HG02840 (cell line): ENCODE results near the gene PLXNC1.

Experiments
- ATAC-seq: cut with Tn5 transposase; IDR thresholded peaks from one replicate; pipeline ENCODE4 v1.9.1; 2021; ENCODE audit warnings: mild to moderate bottlenecking, moderate library complexity, moderate number of reproducible peaks; ENCODE audit not compliant: unreplicated experiment, low FRiP score

PLXNC1 gene

DNA sequence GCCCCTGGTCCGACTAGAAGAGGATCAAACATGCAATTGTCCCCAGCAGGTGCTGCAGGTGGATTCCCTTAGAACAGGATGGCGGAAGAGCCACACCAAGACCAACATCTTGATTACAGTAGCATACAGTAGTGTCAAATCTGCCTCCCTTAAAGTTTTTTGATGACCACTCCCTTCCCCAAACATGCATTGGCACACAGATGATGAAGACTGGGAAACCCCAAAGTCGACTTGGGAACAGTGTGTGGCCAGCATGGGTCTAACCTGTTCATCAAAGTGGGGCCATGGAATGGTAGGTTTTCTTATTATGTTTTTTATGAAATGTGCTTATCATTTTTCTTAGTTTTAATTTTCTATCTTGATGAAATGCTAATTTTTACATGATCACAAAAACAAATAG is 8.8 kb downstream of the PLXNC1 start:
- no peak for ATAC-seq

- peak; percentile 72 for ATAC-seq
Measured at GRCh38 chr12:94157981-94158411, 9.6 kb downstream of the PLXNC1 start.

DNA sequence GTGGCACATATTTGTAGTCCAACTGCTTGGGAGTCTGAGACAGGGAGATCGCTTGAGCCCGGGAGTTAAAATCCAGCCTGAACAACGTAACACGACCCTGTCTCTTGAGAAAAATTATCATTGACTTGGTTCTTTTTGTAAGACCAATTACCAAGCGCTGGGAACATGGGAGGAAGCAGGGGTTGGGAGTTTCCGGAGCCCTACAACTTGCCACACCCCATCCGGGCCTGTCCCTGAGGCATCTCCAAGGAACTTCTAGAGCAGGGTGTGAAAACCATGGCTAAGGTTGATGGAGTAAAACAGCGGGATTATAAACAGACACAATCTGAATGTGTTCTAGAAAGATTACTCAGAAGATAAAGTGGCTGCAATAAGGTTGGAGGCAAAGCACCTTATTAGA is 10.3 kb downstream of the PLXNC1 start:
- ATAC-seq: no peak

DNA sequence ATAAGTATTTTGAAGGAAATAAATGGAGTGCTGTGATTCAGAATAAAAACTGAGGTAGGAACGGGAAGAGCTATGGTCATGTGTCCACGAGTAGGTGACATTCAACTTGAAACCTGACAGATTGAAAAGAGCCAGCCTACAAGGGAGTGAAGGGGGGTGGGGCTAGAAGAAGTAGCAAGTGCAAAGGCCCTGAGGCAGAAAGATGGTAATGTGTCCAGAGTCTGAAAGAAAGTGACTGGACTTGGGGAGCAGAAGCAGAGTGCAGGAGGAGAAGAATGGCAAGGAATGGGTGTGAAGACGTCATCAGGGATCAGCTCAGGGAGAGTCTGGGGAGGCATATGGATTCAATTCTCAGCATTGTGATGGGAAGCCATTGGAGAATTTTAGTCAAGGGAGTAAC is 13.7 kb downstream of the PLXNC1 start:
- no peak for ATAC-seq

DNA sequence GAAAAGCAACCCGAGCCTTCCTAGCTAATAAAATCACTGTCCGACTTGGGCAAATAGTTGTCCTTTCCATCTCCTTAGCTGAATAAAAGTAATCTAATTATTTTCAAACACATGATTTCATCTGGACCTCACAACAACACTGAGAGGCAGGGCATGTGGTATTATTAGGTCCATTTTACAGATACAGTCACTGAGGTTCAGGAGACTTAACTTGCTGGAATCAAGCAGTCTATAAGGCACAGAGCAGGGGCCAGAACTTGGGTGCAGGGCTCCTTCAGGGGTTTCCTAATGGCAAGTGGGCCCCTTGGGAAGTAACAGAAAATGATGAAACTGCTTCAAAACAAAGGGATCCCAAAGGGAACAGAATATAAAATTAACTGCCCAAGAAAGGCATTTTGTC is 15.5 kb downstream of the PLXNC1 start:
- ATAC-seq: no peak

GRCh38 chr12:94165138-94165537 is 16.8 kb downstream of the PLXNC1 start:
- ATAC-seq: no peak

DNA sequence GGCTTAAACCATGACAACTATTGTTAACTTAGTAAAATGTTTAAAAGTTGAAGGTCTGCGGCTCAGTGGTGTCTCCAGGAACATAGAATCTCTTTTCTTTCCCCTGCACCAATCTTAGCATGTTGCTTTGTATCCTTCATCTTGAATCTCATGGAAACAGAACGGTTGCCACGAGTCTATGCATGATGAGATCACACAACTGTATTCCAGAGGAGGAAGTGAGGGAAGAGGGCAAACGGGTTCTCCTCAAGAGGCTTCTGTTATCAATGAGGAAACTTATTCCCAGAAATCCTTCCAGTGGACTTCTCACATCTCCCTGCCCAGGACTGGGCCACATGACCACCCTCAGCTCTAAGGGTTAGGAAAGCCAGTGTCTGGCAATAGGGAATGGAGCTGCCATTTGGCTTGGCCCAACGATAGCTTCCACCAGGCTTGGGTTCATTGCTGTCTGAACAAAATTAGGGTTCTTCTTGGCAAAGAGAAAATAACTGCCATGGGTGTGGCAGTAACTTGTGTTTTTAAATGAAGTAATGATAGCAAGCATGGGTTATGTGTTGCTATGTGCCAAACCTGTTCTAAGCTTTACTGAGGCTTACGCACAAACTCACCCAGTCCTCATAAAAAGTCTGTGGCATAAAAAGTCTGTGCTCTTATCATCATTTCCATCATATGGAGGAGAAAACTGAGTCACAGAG is 17.4 kb downstream of the PLXNC1 start:
- ATAC-seq: no peak

GRCh38 chr12:94167071-94167755 is 18.8 kb downstream of the PLXNC1 start:
- ATAC-seq: no peak

GRCh38 chr12:94167756-94168416 is 19.5 kb downstream of the PLXNC1 start:
- ATAC-seq: no peak

- no peak for ATAC-seq
Measured at GRCh38 chr12:94169495-94169894, 21.1 kb downstream of the PLXNC1 start.

DNA sequence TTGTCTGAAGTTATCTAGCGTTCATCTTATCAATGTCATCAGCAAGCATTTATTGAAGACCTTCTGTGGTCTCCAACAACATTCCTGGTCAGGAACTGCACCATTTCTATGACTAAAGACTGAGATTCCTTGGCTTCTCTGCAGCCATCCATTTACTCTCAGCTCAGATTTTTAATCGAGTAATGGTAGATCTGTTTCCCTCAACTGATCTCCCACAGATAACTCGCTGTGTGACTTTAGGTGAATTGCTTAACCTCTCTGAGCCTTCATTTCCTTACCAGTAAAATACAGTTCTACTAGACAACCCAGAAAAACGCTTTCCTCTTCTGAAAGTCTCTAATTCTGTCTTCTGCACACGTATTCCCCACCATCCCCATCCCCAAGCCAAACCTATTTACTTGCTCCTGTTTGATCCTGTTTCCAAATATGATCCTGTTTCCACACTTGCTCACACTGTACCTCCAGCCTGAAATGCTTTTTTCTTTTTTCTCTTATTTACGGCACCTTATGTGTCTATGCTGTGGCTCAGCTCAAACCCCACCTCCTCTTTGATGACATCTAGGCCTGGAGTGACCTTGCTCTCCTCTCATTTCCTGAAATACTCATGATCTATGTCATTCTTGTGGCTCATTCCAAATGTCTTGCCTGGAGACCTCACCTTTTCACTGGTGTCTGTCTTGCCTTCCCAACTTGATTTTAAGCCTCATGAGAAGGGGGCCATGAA is 21.8 kb downstream of the PLXNC1 start:
- no peak for ATAC-seq

- no peak for ATAC-seq
Measured at GRCh38 chr12:94170690-94171594, 22.6 kb downstream of the PLXNC1 start.

- no peak for ATAC-seq
Measured at GRCh38 chr12:94171595-94171930, 23.2 kb downstream of the PLXNC1 start.

DNA sequence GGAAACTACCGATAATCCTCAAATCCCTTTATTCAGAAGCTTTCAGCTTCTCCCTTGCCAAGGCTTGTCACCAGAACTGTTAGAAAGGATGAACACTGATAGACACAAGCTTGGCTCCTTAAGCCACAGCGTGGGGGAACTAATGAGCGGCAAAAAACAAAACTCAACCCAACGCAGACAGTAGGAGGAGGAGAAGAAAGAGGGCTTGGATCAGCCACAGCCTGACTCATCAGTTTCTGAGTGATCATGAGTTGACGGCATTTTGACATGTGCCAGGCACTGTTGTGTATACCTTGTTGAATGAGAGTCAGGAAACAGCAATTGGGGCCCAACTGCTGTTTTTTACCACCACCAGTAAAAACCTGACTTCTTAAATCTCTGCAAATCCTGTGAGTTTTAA is 23.7 kb downstream of the PLXNC1 start:
- ATAC-seq: no peak

- no peak for ATAC-seq
Measured at GRCh38 chr12:94172973-94173372, 24.6 kb downstream of the PLXNC1 start.

DNA sequence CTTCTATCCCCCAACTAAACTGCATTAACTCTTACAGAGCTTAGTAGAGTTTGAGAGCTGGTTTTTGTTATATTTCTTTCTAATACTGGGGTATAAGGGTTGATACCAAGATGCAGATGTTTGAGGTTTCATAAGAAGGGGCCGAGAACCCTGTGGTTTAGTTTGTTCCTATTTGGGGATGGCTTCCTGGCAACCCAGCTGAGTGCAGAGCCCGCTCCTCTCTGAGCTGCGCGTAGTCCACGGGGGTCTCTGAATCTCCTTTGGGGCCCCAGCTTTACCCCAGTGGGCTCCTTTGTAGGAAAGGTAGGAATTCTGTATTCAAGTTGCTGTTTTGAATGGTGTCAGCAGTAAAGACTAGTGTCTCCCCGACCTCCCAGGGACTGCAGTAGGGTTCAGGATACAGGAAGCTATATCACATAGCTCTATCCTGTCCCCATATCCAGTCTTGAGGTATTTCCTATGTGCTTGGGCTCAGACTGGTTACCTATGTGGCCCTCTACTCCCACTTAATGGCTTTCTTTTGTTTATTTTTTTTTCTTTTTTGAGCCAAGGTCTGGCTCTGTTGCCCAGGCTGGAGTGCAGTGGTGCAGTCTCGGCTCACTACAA is 25.4 kb downstream of the PLXNC1 start:
- peak; percentile 61 for ATAC-seq

DNA sequence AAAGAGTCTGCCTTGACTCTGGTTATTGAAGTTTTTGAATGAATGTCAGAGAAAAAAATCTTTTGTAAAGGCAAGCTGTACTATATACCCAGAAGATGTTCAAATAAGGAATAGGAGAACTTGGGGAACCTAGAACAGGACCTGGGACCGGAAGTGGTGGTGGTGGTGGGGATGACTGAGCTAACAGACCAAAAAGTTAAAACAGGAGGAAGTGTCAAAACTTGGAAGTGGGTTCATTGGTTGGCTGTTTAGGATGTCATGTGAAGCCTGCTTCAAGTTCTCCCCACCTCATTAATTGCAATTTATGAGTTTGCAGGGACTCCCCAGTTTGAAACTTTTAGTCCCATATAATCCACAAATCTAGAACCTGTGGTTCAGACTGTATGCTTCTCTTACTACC is 26.2 kb downstream of the PLXNC1 start:
- no peak for ATAC-seq

- ATAC-seq: peak; percentile 39
Measured at GRCh38 chr12:94175763-94176668, 27.6 kb downstream of the PLXNC1 start.

DNA sequence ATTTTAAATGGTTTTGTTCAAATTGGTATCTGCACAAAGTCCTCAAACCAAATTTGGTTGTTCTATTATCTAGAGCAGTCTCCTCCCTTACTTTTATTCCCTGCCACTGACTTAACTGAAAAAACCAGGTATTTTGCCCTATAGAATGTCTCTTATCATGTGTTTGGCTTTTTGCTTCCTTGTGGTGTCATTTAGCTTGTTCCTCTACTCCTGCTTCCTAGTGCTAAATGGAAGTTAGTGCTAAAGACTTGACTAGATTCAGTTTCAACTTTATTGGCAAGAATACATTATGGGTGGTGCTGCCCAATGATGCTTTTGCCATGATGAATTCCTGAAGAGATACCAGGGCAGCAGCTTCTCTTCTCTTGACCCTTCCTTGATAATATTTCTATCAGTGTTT is 29.7 kb downstream of the PLXNC1 start:
- no peak for ATAC-seq
